ENCODE results near the gene MTUS2. TPM values are rescaled to one million over a fixed set of nuclear protein-coding genes. Genes with fewer than 3 reads are reported as not detected.
A peak's percentile ranks its signal among the peaks of the same experiment; 100 is the strongest.

The MTUS2 gene
- 10 to 100 TPM in 3 of 5 donors, 1 to 10 TPM in 1, not detected in 1; 3.5 to 28.1 (median 17.8) TPM for total RNA-seq
- under 1 TPM; 0.12 to 0.31 (median 0.13) TPM for polyA plus RNA-seq
- long read RNA-seq, donor 1 = 0 reads
- long read RNA-seq, donor 2 = 0 reads
- long read RNA-seq, donor 3 = 0 reads
- long read RNA-seq, donor 4 = 0 reads
- long read RNA-seq, donor 5, partial matches to known transcripts = 0 of 3 reads
- long read RNA-seq, donor 5, other reads (novel, unspliced or antisense) = 0 of 3 reads
- long read RNA-seq, donor 6, partial matches to known transcripts = 0 of 2 reads
- long read RNA-seq, donor 6, other reads (novel, unspliced or antisense) = 0 of 2 reads
- long read RNA-seq, donor 7 = 0 reads
- long read RNA-seq, donor 8 = 0 reads
- long read RNA-seq, donor 9 = 0 reads
- long read RNA-seq, donor 10 = 0 reads

DNA sequence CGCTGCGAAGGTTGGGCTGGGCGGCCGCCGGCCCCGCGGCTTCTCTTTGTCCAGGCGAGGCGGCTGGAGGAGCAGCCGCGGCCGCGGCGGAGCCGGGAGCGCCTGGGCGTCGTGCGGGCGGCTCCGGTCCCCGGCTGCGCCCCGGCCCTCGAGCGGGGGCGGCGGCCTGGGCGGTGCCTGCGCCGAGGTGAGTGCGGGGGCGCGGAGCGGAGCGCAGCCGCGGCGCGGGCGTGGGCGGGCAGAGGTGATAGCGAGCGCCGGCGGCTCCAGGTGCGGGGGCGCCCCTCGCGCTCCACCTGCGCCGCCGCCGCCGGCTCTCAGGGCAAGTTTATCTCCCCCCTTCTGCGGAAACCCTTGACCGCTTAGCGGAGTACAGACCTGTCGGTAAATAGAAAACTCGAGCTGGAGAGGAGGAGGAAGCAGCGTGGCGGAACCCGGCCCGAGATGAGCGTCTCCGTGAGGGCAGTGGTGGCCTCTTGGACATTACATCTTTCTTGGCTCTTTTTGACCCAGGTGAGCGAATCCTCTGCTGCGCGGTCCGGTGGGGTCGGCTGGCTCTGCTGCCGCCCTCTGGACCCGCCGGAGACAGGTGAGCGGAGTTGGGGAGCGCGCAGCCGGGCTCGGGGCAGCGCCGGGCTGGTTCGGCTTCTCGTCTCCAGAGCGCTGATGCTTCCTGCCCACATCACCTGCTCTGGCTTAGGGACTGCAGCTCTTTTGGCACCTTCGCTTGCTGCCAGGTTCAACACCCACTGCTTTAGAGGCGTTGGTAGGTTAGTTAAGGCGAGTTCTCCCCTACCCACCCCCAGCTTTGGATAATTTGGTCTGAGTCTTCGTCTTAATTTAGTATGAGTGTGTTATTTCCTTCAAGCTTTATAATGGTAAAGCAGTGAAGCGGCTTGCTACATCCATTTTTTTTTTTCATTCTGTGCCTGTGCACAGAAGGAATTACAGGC is at the start of gene MTUS2:
TSS of gene MTUS2 (plus strand) at position 241 of the 953 bp plus-strand sequence.
- H3K4me3 ChIP-seq = peak within 1 kb of the TSS; percentile 39 to 49 (median 44)
- peaks cover 4 to 73% (median 34%) of the 10 kb centered on the region in 3 donors for H3K27me3 ChIP-seq
- H3K9me3 ChIP-seq = peaks cover 0 to 18% (median 12%) of the 10 kb centered on the region in 4 donors
- no peak for TF ChIP-seq EP300 (IDR thresholded peaks at IDR 0.05)
- no peak for TF ChIP-seq POLR2A (IDR thresholded peaks at IDR 0.05)
- no peak for TF ChIP-seq POLR2AphosphoS5 (IDR thresholded peaks at IDR 0.05)
- TF ChIP-seq, protein P1, sequence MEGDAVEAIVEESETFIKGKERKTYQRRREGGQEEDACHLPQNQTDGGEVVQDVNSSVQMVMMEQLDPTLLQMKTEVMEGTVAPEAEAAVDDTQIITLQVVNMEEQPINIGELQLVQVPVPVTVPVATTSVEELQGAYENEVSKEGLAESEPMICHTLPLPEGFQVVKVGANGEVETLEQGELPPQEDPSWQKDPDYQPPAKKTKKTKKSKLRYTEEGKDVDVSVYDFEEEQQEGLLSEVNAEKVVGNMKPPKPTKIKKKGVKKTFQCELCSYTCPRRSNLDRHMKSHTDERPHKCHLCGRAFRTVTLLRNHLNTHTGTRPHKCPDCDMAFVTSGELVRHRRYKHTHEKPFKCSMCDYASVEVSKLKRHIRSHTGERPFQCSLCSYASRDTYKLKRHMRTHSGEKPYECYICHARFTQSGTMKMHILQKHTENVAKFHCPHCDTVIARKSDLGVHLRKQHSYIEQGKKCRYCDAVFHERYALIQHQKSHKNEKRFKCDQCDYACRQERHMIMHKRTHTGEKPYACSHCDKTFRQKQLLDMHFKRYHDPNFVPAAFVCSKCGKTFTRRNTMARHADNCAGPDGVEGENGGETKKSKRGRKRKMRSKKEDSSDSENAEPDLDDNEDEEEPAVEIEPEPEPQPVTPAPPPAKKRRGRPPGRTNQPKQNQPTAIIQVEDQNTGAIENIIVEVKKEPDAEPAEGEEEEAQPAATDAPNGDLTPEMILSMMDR (IDR thresholded peaks at IDR 0.05) = no peak
- H3K36me3 ChIP-seq = no peaks in the 10 kb centered on the region
- peak in 1 of 2 donors; percentile 50 for DNase-seq
- WGBS, 5 donors = 1 to 3% (median 2%) methylated on average over 32 to 89 of the region's 89 CpGs
- H3K27ac ChIP-seq = no peak within 1 kb of the TSS
- peaks cover 6 to 15% (median 13%) of the 10 kb centered on the region in 4 donors for H3K4me1 ChIP-seq
- intact Hi-C loops (cut with DNase I; ENCODE audit: low total_unique reads) = no loop called here

DNA sequence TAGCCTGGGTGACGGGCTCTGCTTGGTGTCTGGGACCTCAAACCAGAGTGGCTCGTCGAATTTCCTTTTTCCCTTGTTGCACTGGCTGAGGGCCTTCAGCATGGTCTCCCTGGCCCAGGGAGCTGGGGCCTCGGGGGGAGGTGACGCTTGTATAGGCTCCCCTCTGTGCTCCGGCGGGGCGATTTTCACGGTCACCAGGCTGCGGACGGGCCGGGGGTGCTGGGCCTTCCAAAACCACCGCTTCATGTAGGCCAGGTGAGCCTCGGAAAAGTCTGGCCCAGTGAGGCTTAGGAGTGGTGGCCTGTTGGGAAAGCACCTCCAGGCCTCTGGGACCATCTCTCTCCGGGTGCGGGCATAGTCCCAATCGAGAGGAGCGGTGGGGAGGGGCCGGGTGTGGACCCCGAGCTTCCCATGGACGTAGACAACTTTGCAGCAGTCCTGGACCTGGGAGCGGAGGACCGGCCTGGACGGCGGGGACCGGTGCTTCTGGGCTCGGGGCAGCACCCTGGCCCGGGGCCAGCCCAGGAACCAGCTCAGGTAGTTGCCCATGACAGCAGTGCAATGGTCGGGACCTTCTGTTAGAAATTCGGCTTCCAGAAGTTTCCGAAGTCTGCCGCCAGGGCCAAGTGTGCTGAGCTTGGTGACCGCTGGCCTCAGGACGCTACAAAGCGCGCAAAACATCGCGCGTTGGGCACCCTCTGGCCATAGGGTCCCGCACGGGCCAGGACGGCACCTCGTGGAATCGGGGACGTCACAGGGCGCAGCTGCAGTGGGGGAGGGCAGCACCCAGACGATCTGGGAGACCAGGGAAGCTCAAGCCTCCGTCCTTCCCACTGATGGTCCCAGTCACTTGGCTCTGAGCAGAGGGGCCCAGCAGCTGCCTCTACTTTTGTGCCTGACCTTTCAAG is 41.6 kb upstream of the MTUS2 start:
- TF ChIP-seq POLR2AphosphoS5 (IDR thresholded peaks at IDR 0.05) (no peak), EP300 (IDR thresholded peaks at IDR 0.05) (no peak), POLR2A (IDR thresholded peaks at IDR 0.05) (no peak)
- TF ChIP-seq, protein P1 (IDR thresholded peaks at IDR 0.05) = no peak
- no peak overlapping the region for H3K4me3 ChIP-seq
- no peak overlapping the region for H3K27ac ChIP-seq
- no peak for DNase-seq
- intact Hi-C loops (cut with DNase I; ENCODE audit: low total_unique reads) = no loop called here
- peaks cover 0 to 26% (median 3%) of the 10 kb centered on the region in 4 donors for H3K9me3 ChIP-seq
- WGBS, 5 donors = 91 to 95% (median 93%) methylated on average over 35 to 48 of the region's 48 CpGs
- peaks cover 0 to 3% (median 0%) of the 10 kb centered on the region in 3 donors for H3K27me3 ChIP-seq
- H3K4me1 ChIP-seq = no peaks in the 10 kb centered on the region
- H3K36me3 ChIP-seq = no peaks in the 10 kb centered on the region

DNA sequence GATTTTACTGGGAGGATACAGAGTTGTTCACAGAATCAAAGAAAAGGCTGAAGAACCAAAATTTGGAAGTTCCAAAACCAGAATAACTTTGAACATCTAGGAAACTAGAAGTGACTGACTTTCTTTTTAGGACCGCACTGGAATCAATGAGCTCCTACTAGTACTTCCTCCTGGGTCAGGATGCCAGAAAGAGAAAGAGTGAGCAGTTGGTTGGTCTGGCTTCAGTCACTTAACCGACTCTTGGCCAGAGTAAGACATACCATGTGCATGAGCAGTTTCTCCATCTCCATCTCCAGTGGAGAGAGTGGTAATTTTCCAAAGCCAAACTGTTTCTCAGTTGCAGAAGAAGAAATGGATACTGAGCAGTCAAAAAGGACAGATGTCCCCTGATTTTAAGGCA is 27.1 kb upstream of the MTUS2 start:
- H3K4me1 ChIP-seq = peaks cover 0 to 6% (median 0%) of the 10 kb centered on the region in 4 donors
- H3K27me3 ChIP-seq = peaks cover 0 to 38% (median 9%) of the 10 kb centered on the region in 3 donors
- TF ChIP-seq POLR2AphosphoS5 (IDR thresholded peaks at IDR 0.05) = no peak
- TF ChIP-seq, protein P1 (IDR thresholded peaks at IDR 0.05) = no peak
- TF ChIP-seq POLR2A (IDR thresholded peaks at IDR 0.05) = no peak
- TF ChIP-seq EP300 (IDR thresholded peaks at IDR 0.05) = no peak
- no peak overlapping the region for H3K4me3 ChIP-seq
- 35 to 57% (median 50%) methylated on average over 2 of the region's 2 CpGs for WGBS, 5 donors
- intact Hi-C loops (cut with DNase I; ENCODE audit: low total_unique reads) = no loop called here
- H3K9me3 ChIP-seq = no peaks in the 10 kb centered on the region
- H3K36me3 ChIP-seq = no peaks in the 10 kb centered on the region
- no peak for DNase-seq
- H3K27ac ChIP-seq = no peak overlapping the region

Measured in stomach (tissue), 19 donors.